ENCODE measurements around the gene CTNNA2. TPM values are rescaled to one million over a fixed set of nuclear protein-coding genes. Genes with fewer than 3 reads are reported as not detected.

Gene CTNNA2
- total and polyA plus RNA-seq, 12 donors: 0.09 to 0.57 (median 0.15) TPM; not detected in 9

DNA sequence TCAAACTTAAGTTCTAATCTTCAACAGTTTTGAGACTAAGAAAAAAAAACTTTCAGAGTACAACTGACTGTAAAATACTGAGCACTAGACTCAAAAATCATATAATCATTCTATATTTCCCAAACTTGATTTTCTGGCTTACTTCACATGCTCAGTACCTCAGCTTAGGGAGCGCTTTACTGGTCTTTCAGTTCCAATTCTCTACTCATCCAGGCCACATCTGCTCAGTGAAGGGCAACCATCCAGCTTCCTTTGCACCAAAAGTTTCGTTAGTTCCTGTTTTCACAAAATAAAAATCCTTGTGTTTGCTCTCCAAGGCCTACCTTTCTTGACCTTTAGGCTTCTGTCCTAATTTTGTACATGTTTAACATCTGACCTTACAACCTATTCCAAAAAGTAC lies 1079.3 kb downstream of the CTNNA2 start:
- Histone ChIP-seq H3K4me1 (no peaks in the 10 kb centered on the region), H3K36me3 (no peaks in the 10 kb centered on the region), H3K9me3 (peaks cover 0 to 21% (median 7%) of the 10 kb centered on the region in 11 donors), H3K27me3 (no peaks in the 10 kb centered on the region), H3K27ac (no peak overlapping the region), H3K4me3 (no peak overlapping the region)
- no peak for TF ChIP-seq CTCF (IDR thresholded peaks at IDR 0.05)
- intact Hi-C loops (cut with DNase I): no loop called here
- ATAC-seq: no peak
- 81 to 83% methylated on average over 2 of the region's 2 CpGs for WGBS, 2 donors
- DNase-seq: no peak

GRCh38 chr2:80610108-80610507 lies 1097.3 kb downstream of the CTNNA2 start:
- no peak for TF ChIP-seq CTCF (IDR thresholded peaks at IDR 0.05)
- ATAC-seq: no peak

DNA sequence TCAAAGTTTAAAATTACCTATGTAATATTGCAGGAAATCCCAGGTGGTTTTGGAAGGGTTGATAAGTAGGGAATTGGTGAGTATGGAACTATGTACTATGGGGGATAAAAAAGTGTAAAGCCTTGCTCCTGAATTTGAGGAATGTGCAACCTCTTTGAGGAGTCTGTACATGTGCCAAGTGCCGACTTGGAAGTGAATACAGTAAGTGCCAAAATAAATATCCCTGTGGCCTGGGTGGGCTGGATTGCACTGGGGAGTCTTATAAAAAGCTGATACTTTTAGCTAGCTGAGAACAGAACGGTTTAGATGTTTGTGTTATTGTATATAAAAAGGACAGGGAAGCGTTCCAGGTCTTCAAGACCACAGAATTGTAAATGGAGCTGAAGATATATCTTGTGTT lies 1108.8 kb downstream of the CTNNA2 start:
- Histone ChIP-seq H3K9me3 (no peaks in the 10 kb centered on the region), H3K27ac (no peak overlapping the region), H3K36me3 (no peaks in the 10 kb centered on the region), H3K27me3 (peaks cover 0 to 4% (median 0%) of the 10 kb centered on the region in 7 donors), H3K4me3 (no peak overlapping the region), H3K4me1 (no peaks in the 10 kb centered on the region)
- DNase-seq: no peak
- WGBS, 2 donors: 32 to 45% methylated on average over 3 of the region's 3 CpGs
- no peak for TF ChIP-seq CTCF (IDR thresholded peaks at IDR 0.05)
- no peak for ATAC-seq
- intact Hi-C loops (cut with DNase I): no loop called here

More at GRCh38 chr2:80610108-80610507, 1097.3 kb downstream of the CTNNA2 start:
- Histone ChIP-seq H3K27ac (no peak overlapping the region), H3K4me1 (no peaks in the 10 kb centered on the region), H3K4me3 (no peak overlapping the region), H3K9me3 (no peaks in the 10 kb centered on the region), H3K36me3 (no peaks in the 10 kb centered on the region), H3K27me3 (no peaks in the 10 kb centered on the region)
- intact Hi-C loops (cut with DNase I): no loop called here
- DNase-seq: no peak

DNA sequence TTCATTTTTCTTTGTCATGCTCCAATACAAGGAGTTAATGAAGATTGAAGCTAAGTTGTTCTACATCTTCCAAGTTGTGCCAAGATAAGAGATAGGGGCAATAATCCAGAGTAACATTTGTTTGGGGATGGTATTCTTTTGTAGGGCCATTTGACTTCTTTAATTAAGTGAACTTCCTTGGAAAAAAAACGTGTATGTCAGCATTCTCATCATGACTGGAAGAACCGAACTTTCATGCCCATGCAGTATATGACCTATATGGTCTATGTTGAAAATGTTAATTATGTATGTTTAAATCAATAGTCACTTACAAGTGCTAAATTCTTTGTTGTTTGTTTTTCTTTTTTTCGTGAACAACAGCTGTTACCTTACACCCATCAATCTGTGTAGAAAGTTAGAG lies 1111.2 kb downstream of the CTNNA2 start:
- Histone ChIP-seq H3K4me3 (no peak overlapping the region), H3K4me1 (no peaks in the 10 kb centered on the region), H3K36me3 (no peaks in the 10 kb centered on the region), H3K27me3 (peaks cover 0 to 4% (median 0%) of the 10 kb centered on the region in 7 donors), H3K9me3 (peaks cover 0 to 5% (median 0%) of the 10 kb centered on the region in 11 donors), H3K27ac (no peak overlapping the region)
- DNase-seq: no peak
- 53 to 60% methylated on average over 3 of the region's 3 CpGs for WGBS, 2 donors
- ATAC-seq: no peak
- intact Hi-C loops (cut with DNase I): no loop called here
- no peak for TF ChIP-seq CTCF (IDR thresholded peaks at IDR 0.05)

All from heart right ventricle (tissue), 16 donors.